HepG2 (cell line): ENCODE results near the gene NDC1. TPM values are rescaled to one million over a fixed set of nuclear protein-coding genes. Genes with fewer than 3 reads are reported as not detected.
A peak's percentile ranks its signal among the peaks of the same experiment; 100 is the strongest.

ENCODE experiments used
- ATAC-seq: fragments of 200-7000 bp; cut with Tn5 transposase; 3 replicates; pipeline ENCODE4 v1.9.1; 2020; ENCODE audit warnings: mild to moderate bottlenecking, moderate library complexity
- BruUV-seq: library from RNA; stranded (reverse); fragments of 400-500 nt; replicated peaks from 2 replicates; lab custom pipeline; 2021; lab: Mats Ljungman, UMichigan
- CTCF ChIA-PET: fragments of 300-600 bp; formaldehyde crosslinking; extraction: SDS; loops from one replicate; lab custom pipeline; 2021; ENCODE audit warnings: low total read pairs, inconsistent platforms, low intra/inter-chr PET ratio; lab: Yijun Ruan, JAX
- POLR2A ChIA-PET: fragments of 350-600 bp; sonication (Branson Sonifier 250); formaldehyde crosslinking; loops from one replicate; lab custom pipeline; 2020; ENCODE audit warnings: antibody characterized with exemption, inconsistent platforms; lab: Yijun Ruan, JAX
- DNase-seq: peaks from one replicate; pipeline ENCODE4 v3.0.0-alpha.2; 2015; ENCODE audit warnings: low spot score
- FAIRE-seq: peaks from 3 replicates; lab custom pipeline; 2011; peaks lifted over from hg19 to GRCh38; lab: Jason Lieb, UNC
- H2AFZ ChIP-seq: one replicate; pipeline ENCODE4 v1.6.1; 2011; ENCODE audit warnings: low read length, inconsistent platforms
- H3K27ac ChIP-seq: fragments of 300-600 bp; 3 replicates; pipeline ENCODE4 v1.8.0; 2011; ENCODE audit warnings: mixed run types, mild to moderate bottlenecking, mixed read lengths, low read length, inconsistent platforms; ENCODE audit not compliant: insufficient read depth; ENCODE audit errors: extremely low read length
- H3K27me3 ChIP-seq, 2 experiments: fragments of 200-600 bp in 1 of 2; 2 replicates in 1 of 2; 3 replicates in 1 of 2; pipeline versions ENCODE4 v1.6.0 to v1.8.0; 2011; ENCODE audit warnings: low read length in 2 of 2, mild to moderate bottlenecking in 2 of 2, moderate library complexity in 2 of 2, inconsistent platforms in 1 of 2; ENCODE audit not compliant: insufficient read depth in 2 of 2, control insufficient read depth in 1 of 2
- H3K36me3 ChIP-seq, 2 experiments: fragments of 200-600 bp in 1 of 2; replicated peaks in 1 of 2; 2 replicates in 1 of 2; 3 replicates in 1 of 2; pipeline versions ENCODE4 v1.5.1 to v1.8.0; 2011; ENCODE audit warnings: low read length in 2 of 2, inconsistent platforms in 1 of 2; ENCODE audit not compliant: insufficient read depth in 2 of 2, control insufficient read depth in 1 of 2
- H3K4me1 ChIP-seq: 2 replicates; pipeline ENCODE4 v1.5.1; 2012; ENCODE audit warnings: low read length, inconsistent platforms; ENCODE audit not compliant: insufficient read depth
- H3K4me2 ChIP-seq: 2 replicates; pipeline ENCODE4 v1.6.0; 2011; ENCODE audit warnings: low read depth, low read length, inconsistent platforms
- H3K4me3 ChIP-seq, 3 experiments: fragments of 200-600 bp in 1 of 3; sonication (generic), shearing (Covaris generic) in 1 of 3; replicated peaks in 1 of 3; 2 replicates each; pipeline ENCODE4 v1.5.1; 2011 to 2016; ENCODE audit warnings: low read length in 3 of 3, inconsistent platforms in 2 of 3, low read depth in 2 of 3, mild to moderate bottlenecking in 2 of 3, control low read depth in 1 of 3, mixed read lengths in 1 of 3; ENCODE audit not compliant: insufficient read depth in 1 of 3
- H3K79me2 ChIP-seq: one replicate; pipeline ENCODE4 v1.6.1; 2011; ENCODE audit warnings: low read length, inconsistent platforms; ENCODE audit not compliant: insufficient read depth
- H3K9ac ChIP-seq: 2 replicates; pipeline ENCODE4 v1.6.0; 2011; ENCODE audit warnings: mild to moderate bottlenecking, low read depth, low read length, inconsistent platforms; ENCODE audit not compliant: insufficient read depth
- H3K9me3 ChIP-seq: 2 replicates; pipeline ENCODE4 v1.5.1; 2012; ENCODE audit warnings: mild to moderate bottlenecking, low read length
- H4K20me1 ChIP-seq: 2 replicates; pipeline ENCODE4 v1.6.0; 2011; ENCODE audit warnings: inconsistent platforms, mild to moderate bottlenecking, low read length, moderate library complexity; ENCODE audit not compliant: insufficient read depth
- ATF4 ChIP-seq, 2 experiments: fragments of 450-650 bp in 1 of 2; sonication (generic) in 1 of 2; formaldehyde crosslinking; IDR thresholded peaks; 2 replicates each; pipeline versions ENCODE4 v1.5.0 to v1.8.0; 2020 to 2022; ENCODE audit warnings: mild to moderate bottlenecking in 1 of 2, missing genetic modification reagents in 1 of 2
- HCFC1 ChIP-seq: fragments of 150-350 bp; IDR thresholded peaks from 2 replicates; pipeline ENCODE4 v1.6.1; 2014; ENCODE audit warnings: low read depth, low read length
- KLF11 ChIP-seq: IDR thresholded peaks from 2 replicates; pipeline ENCODE4 v1.6.1; 2016; ENCODE audit warnings: missing compliant biosample characterization
- MED8 ChIP-seq: sonication (generic); formaldehyde crosslinking; IDR thresholded peaks from 2 replicates; pipeline ENCODE4 v1.8.1; 2023; ENCODE audit warnings: mild to moderate bottlenecking, missing genetic modification reagents; ENCODE audit not compliant: insufficient replicate concordance
- MYC ChIP-seq: sonication (generic); formaldehyde crosslinking; IDR thresholded peaks from 2 replicates; pipeline ENCODE4 v1.9.0; 2021; ENCODE audit warnings: missing genetic modification reagents, borderline replicate concordance
- ONECUT2 ChIP-seq: sonication (generic); formaldehyde crosslinking; IDR thresholded peaks from 2 replicates; pipeline ENCODE4 v1.4.0; 2020; ENCODE audit warnings: missing genetic modification reagents
- POLR2G ChIP-seq: fragments of 200-400 bp; formaldehyde crosslinking; IDR thresholded peaks from 2 replicates; pipeline ENCODE4 v1.6.1; 2018; ENCODE audit warnings: mild to moderate bottlenecking, low read depth, low read length, moderate library complexity
- RBM39 ChIP-seq: fragments of 200-400 bp; formaldehyde crosslinking; IDR thresholded peaks from one replicate; pipeline ENCODE4 v1.6.1; 2018; ENCODE audit warnings: antibody characterized with exemption, mild to moderate bottlenecking, low read depth, low read length; ENCODE audit not compliant: poor library complexity, severe bottlenecking
- SIX1 ChIP-seq: sonication (generic); formaldehyde crosslinking; IDR thresholded peaks from 2 replicates; pipeline ENCODE4 v1.4.0; 2020; ENCODE audit warnings: missing genetic modification reagents, borderline replicate concordance
- TCF7L2 ChIP-seq: IDR thresholded peaks from 2 replicates; pipeline ENCODE4 v1.6.1; 2011; ENCODE audit warnings: mild to moderate bottlenecking, low read depth, low read length, moderate library complexity
- ZNF326 ChIP-seq: sonication (generic); formaldehyde crosslinking; IDR thresholded peaks from 2 replicates; pipeline ENCODE4 v1.4.0; 2020; ENCODE audit warnings: missing genetic modification reagents, borderline replicate concordance
- ZNF510 ChIP-seq: sonication (generic); formaldehyde crosslinking; IDR thresholded peaks from 2 replicates; pipeline ENCODE4 v1.4.0; 2020; ENCODE audit warnings: low read depth, mild to moderate bottlenecking, missing genetic modification reagents
- ZNF609 ChIP-seq: sonication (generic); formaldehyde crosslinking; IDR thresholded peaks from 2 replicates; pipeline ENCODE4 v1.4.0; 2020; ENCODE audit warnings: mild to moderate bottlenecking, missing genetic modification reagents, borderline replicate concordance
- ZNF850 ChIP-seq: sonication (generic); formaldehyde crosslinking; conservative IDR thresholded peaks from 2 replicates; pipeline ENCODE4 v1.9.0; 2021; ENCODE audit warnings: mild to moderate bottlenecking, missing genetic modification reagents
- WGBS: methylation state at CpG from one replicate; pipeline ENCODE4 v1.1.6; 2017; ENCODE audit warnings: low lambda C conversion rate; 5-methylcytosine and 5-hydroxymethylcytosine counted together
- in situ Hi-C: cut with HindIII; loops from 2 replicates; pipeline ENCODE4 v1.10.0; 2017; ENCODE audit warnings: low pct_unique_long_range_greater_than_20kb; ENCODE audit not compliant: extremely low pct_ligation_motif_present
- intact Hi-C: fragments of 100-400 bp; cut with micrococcal nuclease; formaldehyde crosslinking; loops from one replicate; pipeline ENCODE4 v1.10.0; 2022; ENCODE audit not compliant: unreplicated experiment
- polyA plus RNA-seq, 8 experiments: library from polyadenylated mRNA; depleted of rRNA in 3 of 8; stranded (reverse) in 7 of 8; unstranded in 1 of 8; fragments of >200 nt; fragmentation: Illumina TruSeq in 4 of 8; extraction: Trizol in 4 of 8; gene quantifications; 2 replicates each; pipeline versions ENCODE4 v1.2.1 to v1.2.3, GENCODE V29; 2011 to 2016; ENCODE audit warnings: low read depth in 4 of 8, missing spikeins in 1 of 8, mixed read lengths in 1 of 8; ENCODE audit not compliant: insufficient read depth in 1 of 8
- total RNA-seq, 5 experiments: library from RNA; depleted of rRNA; stranded (reverse); fragments of >200 nt; fragmentation: Illumina TruSeq; extraction: Trizol; gene quantifications; 2 replicates each; pipeline ENCODE4 v1.2.3, GENCODE V29; 2016; ENCODE audit warnings: low read depth in 1 of 5

Gene NDC1
- total and polyA plus RNA-seq, 2 of the 13 experiments (the other 11 are each of a cell fraction or from before 2014, with no cell fraction given): 38.1 to 50.9 TPM

GRCh38 chr1:53804181-53804580 lies 33.9 kb downstream of the NDC1 start (continued):
- TF ChIP-seq SIX1 (CRISPR knock-in tag): no peak
- no peak for TF ChIP-seq ZNF850 (CRISPR knock-in tag)

- H3K79me2 ChIP-seq: no peaks in the 10 kb centered on the region
Measured at GRCh38 chr1:53800621-53801020, 37.5 kb downstream of the NDC1 start.

GRCh38 chr1:53799141-53799540 lies 39.0 kb downstream of the NDC1 start:
- 88% methylated on average over 1 of the region's 1 CpG for WGBS
- H3K9ac ChIP-seq: no peak overlapping the region
- H4K20me1 ChIP-seq: no peaks in the 10 kb centered on the region
- ChIA-PET POLR2A (no interaction called here), CTCF (no interaction called here)
- in situ Hi-C loops: no loop called here
- 0 out of 2 replicates have a peak, but pooled peaks cover 6% of the 10 kb centered on the region for H3K4me1 ChIP-seq
- FAIRE-seq (no peak), DNase-seq (peak; percentile 4), ATAC-seq (no peak)
- H3K79me2 ChIP-seq: no peaks in the 10 kb centered on the region
- no peak overlapping the region for H2AFZ ChIP-seq
- BruUV-seq: no TSS peak
- no peak overlapping the region for H3K4me2 ChIP-seq
- no peak overlapping the region for H3K27ac ChIP-seq
- no peaks in the 10 kb centered on the region for H3K9me3 ChIP-seq
- peaks cover 5 to 70% of the 10 kb centered on the region in 2 experiments; a peak in 4 of 5 replicates for H3K36me3 ChIP-seq
- no peaks in the 10 kb centered on the region; a peak in 1 of 5 replicates for H3K27me3 ChIP-seq
- intact Hi-C loops: no loop called here
- H3K4me3 ChIP-seq: no peak overlapping the region
- no peak for TF ChIP-seq ZNF326
- TF ChIP-seq HCFC1: no peak
- TF ChIP-seq MED8: no peak
- no peak for TF ChIP-seq ATF4 (CRISPR knock-in tag; IDR thresholded peaks at IDR 0.05)
- no peak for TF ChIP-seq TCF7L2
- no peak for TF ChIP-seq ZNF609 (CRISPR knock-in tag)

More at GRCh38 chr1:53800621-53801020, 37.5 kb downstream of the NDC1 start:
- no peak overlapping the region for H2AFZ ChIP-seq
- intact Hi-C loops: no loop called here
- TF ChIP-seq ONECUT2 (CRISPR knock-in tag): no peak
- no peak for TF ChIP-seq RBM39
- no peak for TF ChIP-seq KLF11
- no peak for TF ChIP-seq MYC (CRISPR knock-in tag)
- no peak for TF ChIP-seq ZNF510 (CRISPR knock-in tag)
- TF ChIP-seq POLR2G: no peak
- TF ChIP-seq, all 625 proteins: peak for 0
- H4K20me1 ChIP-seq: no peaks in the 10 kb centered on the region
- H3K4me3 ChIP-seq: no peak overlapping the region
- 0 out of 2 replicates have a peak, but pooled peaks cover 6% of the 10 kb centered on the region for H3K4me1 ChIP-seq
- H3K27me3 ChIP-seq: no peaks in the 10 kb centered on the region; a peak in 1 of 5 replicates
- ATAC-seq (no peak), DNase-seq (no peak), FAIRE-seq (no peak)
- no peak overlapping the region for H3K9ac ChIP-seq
- in situ Hi-C loops: no loop called here
- H3K9me3 ChIP-seq: no peaks in the 10 kb centered on the region
- ChIA-PET CTCF (no interaction called here), POLR2A (no interaction called here)
- no TSS peak for BruUV-seq
- WGBS: 100% methylated on average over 1 of the region's 1 CpG
- H3K36me3 ChIP-seq: peaks cover 7 to 70% of the 10 kb centered on the region in 2 experiments; a peak in 4 of 5 replicates
- no peak overlapping the region for H3K4me2 ChIP-seq
- no peak overlapping the region for H3K27ac ChIP-seq
